ENCODE measurements around the gene PERP.
"Not testable (repeated sequence)": the region's sequence is repeated elsewhere in the genome, so short reads cannot be mapped to it uniquely, and the experiment has no call there.

PERP gene

DNA sequence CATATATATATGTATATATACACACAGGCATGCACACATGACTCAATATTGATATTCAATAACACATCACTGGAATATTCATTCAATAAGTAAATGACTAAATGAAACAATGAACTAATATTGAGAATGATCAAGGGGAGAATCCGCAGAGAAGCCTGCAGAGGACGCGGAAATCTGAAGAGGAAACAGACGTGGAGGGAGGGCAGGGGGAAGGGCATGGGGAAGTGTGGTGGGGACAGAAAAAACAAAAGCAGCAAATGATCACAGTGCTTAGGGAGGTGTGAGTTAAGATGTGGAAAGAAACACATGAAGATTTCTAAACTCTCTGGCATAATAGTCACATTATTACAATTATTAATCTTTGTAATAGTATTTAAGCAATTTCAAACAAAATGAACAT lies 14.5 kb downstream of the PERP start:
- no peak overlapping the region for H3K4me3 ChIP-seq (ENCODE audit: low read depth in 1 of 5, low read length in 5 of 5)
- peaks cover 0 to 9% (median 9%) of the 10 kb centered on the region in 5 donors for H3K36me3 ChIP-seq (ENCODE audit: control insufficient read depth in 5 of 5, insufficient read depth in 5 of 5, low read length in 5 of 5)
- H3K9ac ChIP-seq (ENCODE audit: low read length in 5 of 5) = no peak overlapping the region
- no peaks in the 10 kb centered on the region for H3K9me3 ChIP-seq (ENCODE audit: control insufficient read depth in 5 of 5, low read length in 5 of 5)
- H3K27me3 ChIP-seq (ENCODE audit: control insufficient read depth in 5 of 5, insufficient read depth in 4 of 5, low read length in 5 of 5) = no peaks in the 10 kb centered on the region
- no peak overlapping the region for H3K27ac ChIP-seq (ENCODE audit: low read depth, low read length)
- H3K4me1 ChIP-seq (ENCODE audit: control insufficient read depth in 5 of 5, insufficient read depth in 5 of 5, low read length in 5 of 5) = no peaks in the 10 kb centered on the region

DNA sequence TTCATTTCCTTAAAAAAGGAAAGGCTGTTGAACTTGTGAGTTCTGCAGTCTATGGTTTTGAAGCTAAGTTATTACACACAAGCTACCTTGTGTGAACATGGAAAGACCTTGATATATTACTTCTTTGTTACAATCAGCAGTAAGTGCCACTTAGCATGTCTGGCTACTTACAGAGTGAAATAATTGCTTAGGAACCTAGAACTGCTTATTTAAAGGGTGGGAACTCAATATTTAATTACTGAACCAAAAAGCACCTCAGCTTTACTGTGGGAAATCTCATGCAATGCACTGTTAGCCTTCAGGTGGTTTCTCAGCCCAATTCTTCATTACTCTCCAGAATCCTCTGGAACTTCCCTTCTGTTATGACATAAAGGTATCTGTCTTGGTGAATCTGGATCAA lies 17.9 kb downstream of the PERP start:
- Histone ChIP-seq H3K4me3 (ENCODE audit: low read depth in 1 of 5, low read length in 5 of 5) (no peak overlapping the region), H3K9ac (ENCODE audit: low read length in 5 of 5) (no peak overlapping the region), H3K36me3 (ENCODE audit: control insufficient read depth in 5 of 5, insufficient read depth in 5 of 5, low read length in 5 of 5) (peaks cover 0 to 7% (median 0%) of the 10 kb centered on the region in 5 donors), H3K4me1 (ENCODE audit: control insufficient read depth in 5 of 5, insufficient read depth in 5 of 5, low read length in 5 of 5) (no peaks in the 10 kb centered on the region), H3K27ac (ENCODE audit: low read depth, low read length) (no peak overlapping the region), H3K9me3 (ENCODE audit: control insufficient read depth in 5 of 5, low read length in 5 of 5) (no peaks in the 10 kb centered on the region), H3K27me3 (ENCODE audit: control insufficient read depth in 5 of 5, insufficient read depth in 4 of 5, low read length in 5 of 5) (peaks cover 0 to 3% (median 0%) of the 10 kb centered on the region in 5 donors)

DNA sequence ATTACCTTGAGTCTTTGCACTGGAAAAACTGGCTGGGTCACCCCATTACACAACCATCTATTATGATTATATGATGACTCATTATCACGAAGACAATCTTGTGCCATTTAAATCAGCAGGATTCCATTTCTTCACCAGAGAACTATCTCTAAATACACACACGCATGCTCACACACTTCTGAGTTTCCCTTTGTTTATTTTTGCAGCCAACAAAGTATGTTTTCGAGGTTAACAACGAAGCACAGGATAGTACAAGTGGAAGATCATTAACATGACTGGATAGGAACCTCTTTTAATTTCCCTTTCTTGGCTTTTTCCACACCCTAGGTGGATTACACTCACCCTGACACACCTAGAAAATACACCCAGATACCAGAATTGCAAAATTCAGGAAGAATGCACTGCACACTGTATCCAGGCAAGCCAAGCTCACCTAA lies 18.9 kb downstream of the PERP start:
- no peak overlapping the region for H3K4me3 ChIP-seq (ENCODE audit: low read depth in 1 of 5, low read length in 5 of 5)
- peaks cover 0 to 6% (median 0%) of the 10 kb centered on the region in 5 donors for H3K36me3 ChIP-seq (ENCODE audit: control insufficient read depth in 5 of 5, insufficient read depth in 5 of 5, low read length in 5 of 5)
- no peak overlapping the region for H3K27ac ChIP-seq (ENCODE audit: low read depth, low read length)
- H3K9me3 ChIP-seq (ENCODE audit: control insufficient read depth in 5 of 5, low read length in 5 of 5) = no peaks in the 10 kb centered on the region
- H3K9ac ChIP-seq (ENCODE audit: low read length in 5 of 5) = no peak overlapping the region
- peaks cover 0 to 3% (median 0%) of the 10 kb centered on the region in 5 donors for H3K27me3 ChIP-seq (ENCODE audit: control insufficient read depth in 5 of 5, insufficient read depth in 4 of 5, low read length in 5 of 5)
- no peaks in the 10 kb centered on the region for H3K4me1 ChIP-seq (ENCODE audit: control insufficient read depth in 5 of 5, insufficient read depth in 5 of 5, low read length in 5 of 5)

DNA sequence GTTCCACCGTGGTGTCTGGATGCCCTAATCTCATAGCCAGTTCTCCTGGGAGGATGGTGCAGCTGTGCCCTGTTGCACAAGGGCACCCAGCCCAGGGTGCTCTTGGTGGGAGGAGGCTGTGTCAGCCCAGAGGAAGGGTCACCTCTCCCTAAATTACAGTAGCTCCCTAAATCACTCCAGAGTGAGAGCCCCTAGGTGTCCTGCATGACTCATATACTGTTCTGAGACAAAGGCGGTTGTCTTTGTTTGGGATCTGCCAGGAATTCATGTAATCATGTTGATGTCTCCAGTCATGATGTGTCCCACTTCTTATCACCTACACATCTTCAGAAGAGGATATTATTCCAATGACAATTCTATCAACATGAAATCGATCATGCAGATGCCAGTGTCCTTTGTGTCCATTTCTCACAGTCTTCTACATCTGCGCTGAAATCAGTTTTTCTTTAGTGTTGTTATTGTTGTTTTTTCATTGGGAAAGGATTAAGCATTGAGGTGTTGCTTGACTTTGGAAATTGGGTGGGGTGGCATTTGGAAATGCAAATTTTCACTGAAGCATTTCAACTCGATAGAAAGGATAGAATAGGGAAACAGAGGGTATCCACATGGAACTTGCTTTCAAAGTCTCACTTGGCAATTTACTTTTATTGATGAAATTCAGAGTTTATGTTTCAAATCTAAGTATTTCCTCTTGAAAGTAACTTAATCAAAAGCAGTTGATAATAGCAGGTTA lies 19.5 kb downstream of the PERP start:
- H3K27ac ChIP-seq (ENCODE audit: low read depth, low read length) = no peak overlapping the region
- H3K4me3 ChIP-seq (ENCODE audit: low read depth in 1 of 5, low read length in 5 of 5) = no peak overlapping the region
- H3K9ac ChIP-seq (ENCODE audit: low read length in 5 of 5) = no peak overlapping the region
- no peaks in the 10 kb centered on the region for H3K4me1 ChIP-seq (ENCODE audit: control insufficient read depth in 5 of 5, insufficient read depth in 5 of 5, low read length in 5 of 5)
- peaks cover 0 to 3% (median 0%) of the 10 kb centered on the region in 5 donors for H3K27me3 ChIP-seq (ENCODE audit: control insufficient read depth in 5 of 5, insufficient read depth in 4 of 5, low read length in 5 of 5)
- H3K9me3 ChIP-seq (ENCODE audit: control insufficient read depth in 5 of 5, low read length in 5 of 5) = no peaks in the 10 kb centered on the region
- peaks cover 0 to 3% (median 0%) of the 10 kb centered on the region in 5 donors for H3K36me3 ChIP-seq (ENCODE audit: control insufficient read depth in 5 of 5, insufficient read depth in 5 of 5, low read length in 5 of 5)

DNA sequence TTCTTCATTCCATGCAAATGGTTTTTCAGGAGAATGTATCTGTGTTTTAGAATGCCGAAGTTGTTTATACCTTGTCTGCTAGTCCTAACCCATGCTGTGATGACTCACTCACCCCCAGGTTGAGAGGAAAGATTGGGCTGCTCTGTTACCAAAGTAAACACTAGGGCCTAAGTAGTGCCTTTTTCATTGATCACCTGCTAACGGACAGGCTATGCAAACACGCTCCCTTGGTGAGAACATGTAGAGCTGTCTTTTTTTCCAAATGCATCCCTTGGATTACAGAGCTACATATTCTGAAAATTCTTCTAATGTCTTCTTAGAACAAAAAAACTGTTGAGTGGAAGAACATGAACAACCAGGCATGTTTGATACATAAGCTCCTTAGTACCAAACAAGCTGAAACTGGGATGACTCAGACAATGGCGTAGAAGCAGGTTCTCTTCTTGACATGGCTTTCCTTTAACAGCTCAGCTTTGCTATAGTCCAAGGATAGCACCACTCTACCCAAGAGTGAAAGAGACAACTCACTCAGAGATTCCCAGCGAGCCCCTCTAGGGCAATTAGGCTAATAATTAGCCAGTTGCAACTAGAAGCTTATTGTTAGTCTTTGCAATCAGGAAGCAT lies 20.5 kb downstream of the PERP start:
- Histone ChIP-seq H3K9me3 (ENCODE audit: control insufficient read depth in 5 of 5, low read length in 5 of 5) (no peaks in the 10 kb centered on the region), H3K27me3 (ENCODE audit: control insufficient read depth in 5 of 5, insufficient read depth in 4 of 5, low read length in 5 of 5) (peaks cover 0 to 3% (median 0%) of the 10 kb centered on the region in 5 donors), H3K36me3 (ENCODE audit: control insufficient read depth in 5 of 5, insufficient read depth in 5 of 5, low read length in 5 of 5) (peaks cover 0 to 3% (median 0%) of the 10 kb centered on the region in 5 donors), H3K4me1 (ENCODE audit: control insufficient read depth in 5 of 5, insufficient read depth in 5 of 5, low read length in 5 of 5) (no peaks in the 10 kb centered on the region), H3K4me3 (ENCODE audit: low read depth in 1 of 5, low read length in 5 of 5) (no peak overlapping the region), H3K9ac (ENCODE audit: low read length in 5 of 5) (no peak overlapping the region), H3K27ac (ENCODE audit: low read depth, low read length) (no peak overlapping the region)

DNA sequence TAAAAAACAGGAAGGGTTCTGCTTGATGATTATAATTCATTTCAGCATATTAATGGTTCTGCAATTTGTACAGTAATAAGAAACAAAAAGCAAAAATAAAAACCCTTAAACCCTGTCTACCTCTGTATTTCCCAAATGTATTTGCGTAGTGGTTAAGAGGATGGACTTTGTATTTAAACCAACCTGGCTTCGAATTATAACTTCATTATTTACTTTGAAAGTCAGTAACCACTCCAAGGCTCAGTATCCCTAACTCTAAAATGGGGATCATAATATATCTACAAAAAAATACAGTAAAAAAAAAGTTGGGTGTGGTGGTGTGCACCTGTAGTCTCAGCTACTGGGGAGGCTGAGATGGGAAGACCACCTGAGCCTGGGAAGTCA lies 21.4 kb downstream of the PERP start:
- Histone ChIP-seq H3K4me3 (ENCODE audit: low read depth in 1 of 5, low read length in 5 of 5) (no peak overlapping the region), H3K27me3 (ENCODE audit: control insufficient read depth in 5 of 5, insufficient read depth in 4 of 5, low read length in 5 of 5) (peaks cover 0 to 3% (median 0%) of the 10 kb centered on the region in 5 donors), H3K27ac (ENCODE audit: low read depth, low read length) (no peak overlapping the region), H3K4me1 (ENCODE audit: control insufficient read depth in 5 of 5, insufficient read depth in 5 of 5, low read length in 5 of 5) (no peaks in the 10 kb centered on the region), H3K36me3 (ENCODE audit: control insufficient read depth in 5 of 5, insufficient read depth in 5 of 5, low read length in 5 of 5) (peaks cover 0 to 3% (median 0%) of the 10 kb centered on the region in 5 donors), H3K9me3 (ENCODE audit: control insufficient read depth in 5 of 5, low read length in 5 of 5) (no peaks in the 10 kb centered on the region), H3K9ac (ENCODE audit: low read length in 5 of 5) (no peak overlapping the region)

DNA sequence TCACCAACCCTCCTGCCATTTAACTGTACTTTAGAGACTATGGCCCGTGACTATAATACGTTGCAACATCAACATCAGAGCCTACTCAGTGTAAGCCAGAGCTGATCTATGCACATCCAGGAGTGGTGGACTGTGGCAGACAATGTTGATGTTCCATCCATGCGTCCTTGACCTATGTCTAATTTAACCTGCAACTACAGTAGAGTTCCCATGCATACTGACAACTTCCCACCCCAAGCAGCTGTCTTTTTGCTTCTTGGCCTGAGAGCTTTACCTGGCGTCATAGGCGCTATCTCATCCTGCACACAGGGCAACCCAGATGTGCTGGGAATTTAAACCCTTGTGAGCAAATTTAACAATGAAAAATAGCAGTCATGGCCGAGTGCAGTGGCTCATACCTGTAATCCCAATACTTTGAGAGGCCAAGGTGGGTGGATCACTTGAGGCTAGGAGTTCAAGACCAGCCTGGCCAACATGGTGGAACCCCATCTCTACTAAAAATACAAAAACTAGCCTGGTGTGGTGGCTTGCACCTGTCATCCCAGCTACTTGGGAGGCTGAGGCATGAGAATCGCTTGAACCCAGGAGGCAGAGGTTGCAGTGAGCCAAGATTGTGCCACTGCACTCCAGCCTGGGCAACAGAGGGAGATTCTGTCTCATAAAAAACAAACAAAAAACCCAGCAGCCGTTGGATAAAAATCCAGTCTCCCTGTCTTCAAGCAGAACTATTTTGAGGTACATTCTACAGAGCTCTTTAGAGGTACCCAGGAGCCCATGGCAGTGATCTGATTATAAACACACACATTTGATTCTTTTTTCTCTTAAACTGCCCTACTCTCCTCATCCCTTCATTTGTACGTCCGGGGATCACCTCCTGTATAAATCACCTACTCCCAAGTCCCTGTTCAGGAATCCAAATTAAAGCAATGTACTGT lies 22.0 kb downstream of the PERP start:
- Histone ChIP-seq H3K27me3 (ENCODE audit: control insufficient read depth in 5 of 5, insufficient read depth in 4 of 5, low read length in 5 of 5) (peaks cover 0 to 3% (median 0%) of the 10 kb centered on the region in 5 donors), H3K36me3 (ENCODE audit: control insufficient read depth in 5 of 5, insufficient read depth in 5 of 5, low read length in 5 of 5) (peaks cover 0 to 3% (median 0%) of the 10 kb centered on the region in 5 donors), H3K9ac (ENCODE audit: low read length in 5 of 5) (no peak overlapping the region), H3K27ac (ENCODE audit: low read depth, low read length) (no peak overlapping the region), H3K9me3 (ENCODE audit: control insufficient read depth in 5 of 5, low read length in 5 of 5) (no peaks in the 10 kb centered on the region), H3K4me1 (ENCODE audit: control insufficient read depth in 5 of 5, insufficient read depth in 5 of 5, low read length in 5 of 5) (no peaks in the 10 kb centered on the region), H3K4me3 (ENCODE audit: low read depth in 1 of 5, low read length in 5 of 5) (no peak overlapping the region)

DNA sequence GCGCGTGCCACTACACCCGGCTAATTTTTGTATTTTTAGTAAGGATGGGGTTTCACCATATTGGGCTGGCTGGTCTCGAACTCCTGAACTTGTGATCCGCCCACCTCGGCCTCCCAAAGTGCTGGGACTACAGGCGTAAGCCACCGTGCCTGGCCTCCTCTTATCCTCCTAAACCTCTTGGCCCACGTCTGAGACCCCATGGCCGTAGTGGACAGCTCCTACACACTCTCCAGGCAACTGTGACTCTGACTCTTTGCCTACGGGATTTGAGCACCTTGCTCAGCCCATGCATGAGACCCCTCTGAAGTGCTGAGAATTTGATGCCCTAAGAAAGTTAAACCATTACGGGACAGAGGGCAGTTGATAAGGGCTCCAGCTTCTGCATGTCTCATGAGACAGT lies 25.0 kb downstream of the PERP start:
- Histone ChIP-seq H3K4me1 (ENCODE audit: control insufficient read depth in 5 of 5, insufficient read depth in 5 of 5, low read length in 5 of 5) (no peaks in the 10 kb centered on the region), H3K27ac (ENCODE audit: low read depth, low read length) (no peak overlapping the region), H3K36me3 (ENCODE audit: control insufficient read depth in 5 of 5, insufficient read depth in 5 of 5, low read length in 5 of 5) (no peaks in the 10 kb centered on the region), H3K4me3 (ENCODE audit: low read depth in 1 of 5, low read length in 5 of 5) (no peak overlapping the region), H3K9me3 (ENCODE audit: control insufficient read depth in 5 of 5, low read length in 5 of 5) (no peaks in the 10 kb centered on the region), H3K9ac (ENCODE audit: low read length in 5 of 5) (no peak overlapping the region), H3K27me3 (ENCODE audit: control insufficient read depth in 5 of 5, insufficient read depth in 4 of 5, low read length in 5 of 5) (peaks cover 0 to 3% (median 0%) of the 10 kb centered on the region in 5 donors)

DNA sequence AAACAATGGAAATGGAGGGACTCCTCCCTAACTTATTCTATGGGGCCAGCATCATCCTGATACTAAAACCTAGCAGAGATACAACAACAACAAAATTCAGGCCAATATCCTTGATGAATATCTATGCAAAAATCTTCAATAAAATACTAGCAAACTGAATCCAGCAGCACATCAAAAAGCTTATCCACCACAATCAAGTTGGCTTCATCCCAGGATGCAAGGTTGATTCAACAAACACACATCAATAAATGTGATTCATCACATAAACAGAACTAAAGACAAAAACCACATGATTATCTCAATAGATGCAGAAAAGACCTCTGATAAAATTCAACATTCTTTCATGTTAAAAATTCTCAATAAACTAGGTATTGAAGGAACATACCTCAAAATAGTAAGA lies 27.7 kb downstream of the PERP start:
- not testable (repeated sequence) for H3K27ac ChIP-seq (ENCODE audit: low read depth, low read length); H3K4me1 ChIP-seq (ENCODE audit: control insufficient read depth in 5 of 5, insufficient read depth in 5 of 5, low read length in 5 of 5); H3K9me3 ChIP-seq (ENCODE audit: control insufficient read depth in 5 of 5, low read length in 5 of 5); H3K27me3 ChIP-seq (ENCODE audit: control insufficient read depth in 5 of 5, insufficient read depth in 4 of 5, low read length in 5 of 5); H3K36me3 ChIP-seq (ENCODE audit: control insufficient read depth in 5 of 5, insufficient read depth in 5 of 5, low read length in 5 of 5); H3K9ac ChIP-seq (ENCODE audit: low read length in 5 of 5); H3K4me3 ChIP-seq (ENCODE audit: low read depth in 1 of 5, low read length in 5 of 5)

DNA sequence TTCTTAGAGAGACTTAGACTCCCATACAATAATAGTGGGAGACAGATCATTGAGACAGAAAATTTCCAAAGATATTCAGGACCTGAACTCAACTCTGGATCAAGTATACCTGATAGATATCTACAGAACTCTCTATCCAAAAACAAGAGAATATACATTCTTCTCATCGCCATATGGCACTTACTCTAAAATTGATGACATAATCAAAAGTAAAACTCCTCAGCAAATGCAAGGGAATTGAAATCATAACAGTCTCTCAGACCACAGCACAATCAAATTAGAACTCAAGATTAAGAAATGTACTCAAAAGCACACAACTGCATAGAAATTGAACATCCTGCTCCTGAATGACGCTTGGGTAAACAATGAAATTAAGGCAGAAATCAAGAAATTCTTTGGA lies 28.7 kb downstream of the PERP start:
- H3K4me3 ChIP-seq (ENCODE audit: low read depth in 1 of 5, low read length in 5 of 5) = no peak overlapping the region
- peaks cover 0 to 3% (median 0%) of the 10 kb centered on the region in 5 donors for H3K27me3 ChIP-seq (ENCODE audit: control insufficient read depth in 5 of 5, insufficient read depth in 4 of 5, low read length in 5 of 5)
- no peaks in the 10 kb centered on the region for H3K4me1 ChIP-seq (ENCODE audit: control insufficient read depth in 5 of 5, insufficient read depth in 5 of 5, low read length in 5 of 5)
- H3K27ac ChIP-seq (ENCODE audit: low read depth, low read length) = no peak overlapping the region
- H3K36me3 ChIP-seq (ENCODE audit: control insufficient read depth in 5 of 5, insufficient read depth in 5 of 5, low read length in 5 of 5) = no peaks in the 10 kb centered on the region
- H3K9ac ChIP-seq (ENCODE audit: low read length in 5 of 5) = no peak overlapping the region
- no peaks in the 10 kb centered on the region for H3K9me3 ChIP-seq (ENCODE audit: control insufficient read depth in 5 of 5, low read length in 5 of 5)

Measured in subcutaneous abdominal adipose tissue (tissue), 5 donors.